ENCODE results near the gene MLLT11.
A peak's percentile ranks its signal among the peaks of the same experiment; 100 is the strongest.

- TF ChIP-seq CTCF (conservative IDR thresholded peaks at IDR 0.05; ENCODE audit: low read length) (peak; percentile 66), EZH2phosphoT487 (IDR thresholded peaks at IDR 0.05; ENCODE audit: borderline replicate concordance) (no peak)
Observed at GRCh38 chr1:151059109-151060006, 839 bp upstream of the MLLT11 start, which contains the start of gene CDC42SE1.
